Amniotic stem cell (primary cell): ENCODE measurements around the gene PRR16.
"Not testable (repeated sequence)": the region's sequence is repeated elsewhere in the genome, so short reads cannot be mapped to it uniquely, and the experiment has no call there.

Source experiments
- DNase-seq: peaks from one replicate; lab custom pipeline; 2025; lab: John Stamatoyannopoulos, UW

The PRR16 gene

GRCh38 chr5:120655828-120656435, 191.8 kb downstream of the PRR16 start:
- no peak for DNase-seq

DNA sequence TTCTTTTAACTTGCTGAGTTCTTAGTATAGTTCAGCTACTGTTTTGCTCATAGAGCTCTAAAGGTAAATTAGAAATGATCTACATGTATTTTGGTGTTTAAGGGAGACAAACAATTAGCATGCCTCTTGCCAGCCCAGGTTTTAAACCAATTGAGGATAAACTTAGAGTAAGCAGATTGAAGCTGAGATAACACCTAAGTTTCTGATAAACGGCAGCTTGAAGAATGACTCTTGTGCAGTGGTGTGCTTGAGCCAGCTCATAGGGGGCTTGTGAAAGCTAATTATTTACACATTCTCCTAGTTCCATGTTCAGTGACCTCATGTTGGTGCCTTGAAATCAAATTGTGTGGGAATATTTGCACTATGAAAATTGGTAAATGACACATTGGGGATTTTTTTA, 193.0 kb downstream of the PRR16 start:
- DNase-seq: no peak

- no peak for DNase-seq
Measured at GRCh38 chr5:120677481-120677880, 213.4 kb downstream of the PRR16 start.

- no peak for DNase-seq
Measured at GRCh38 chr5:120678279-120678678, 214.2 kb downstream of the PRR16 start.

DNA sequence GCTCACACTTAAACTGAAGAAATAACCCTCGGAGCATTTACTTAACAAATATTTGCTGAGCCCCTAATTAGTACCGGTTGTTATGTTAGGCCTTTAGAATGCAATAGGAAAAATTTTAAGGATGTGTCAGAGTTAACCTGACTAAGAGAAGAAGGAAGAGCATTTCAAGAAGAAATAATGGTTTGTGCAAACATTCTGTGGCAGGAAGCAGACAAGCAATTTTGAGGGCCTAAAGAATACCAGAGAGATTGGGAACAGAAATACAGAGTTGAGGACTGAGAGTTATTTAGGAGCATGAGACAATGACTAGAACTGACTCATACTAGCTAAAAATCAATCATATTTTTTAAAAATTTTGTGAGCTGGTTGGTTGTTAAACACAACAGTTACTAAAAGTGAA, 218.8 kb downstream of the PRR16 start:
- DNase-seq: peak; percentile 33

GRCh38 chr5:120683580-120683979, 219.5 kb downstream of the PRR16 start:
- DNase-seq: no peak

DNA sequence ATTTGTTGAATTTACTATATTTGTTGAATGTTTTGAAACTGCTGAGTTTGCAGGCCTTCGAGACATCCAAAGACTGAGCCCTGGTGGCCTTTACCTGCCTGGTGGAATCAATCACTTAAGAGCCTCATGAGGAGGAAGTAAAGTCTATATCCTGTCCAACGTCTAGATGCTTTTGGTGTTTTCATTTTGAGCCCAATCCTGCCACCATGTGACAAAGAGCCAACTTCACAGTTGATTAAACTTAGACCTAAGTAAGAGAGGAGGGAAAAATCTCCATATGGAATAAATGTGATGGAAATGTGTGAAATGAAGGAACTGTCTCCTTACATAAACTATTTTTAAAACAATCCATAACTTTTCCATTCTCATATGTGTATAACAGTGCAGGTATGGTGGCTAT, 220.1 kb downstream of the PRR16 start:
- no peak for DNase-seq

GRCh38 chr5:120684749-120685415, 220.8 kb downstream of the PRR16 start:
- no peak for DNase-seq

DNA sequence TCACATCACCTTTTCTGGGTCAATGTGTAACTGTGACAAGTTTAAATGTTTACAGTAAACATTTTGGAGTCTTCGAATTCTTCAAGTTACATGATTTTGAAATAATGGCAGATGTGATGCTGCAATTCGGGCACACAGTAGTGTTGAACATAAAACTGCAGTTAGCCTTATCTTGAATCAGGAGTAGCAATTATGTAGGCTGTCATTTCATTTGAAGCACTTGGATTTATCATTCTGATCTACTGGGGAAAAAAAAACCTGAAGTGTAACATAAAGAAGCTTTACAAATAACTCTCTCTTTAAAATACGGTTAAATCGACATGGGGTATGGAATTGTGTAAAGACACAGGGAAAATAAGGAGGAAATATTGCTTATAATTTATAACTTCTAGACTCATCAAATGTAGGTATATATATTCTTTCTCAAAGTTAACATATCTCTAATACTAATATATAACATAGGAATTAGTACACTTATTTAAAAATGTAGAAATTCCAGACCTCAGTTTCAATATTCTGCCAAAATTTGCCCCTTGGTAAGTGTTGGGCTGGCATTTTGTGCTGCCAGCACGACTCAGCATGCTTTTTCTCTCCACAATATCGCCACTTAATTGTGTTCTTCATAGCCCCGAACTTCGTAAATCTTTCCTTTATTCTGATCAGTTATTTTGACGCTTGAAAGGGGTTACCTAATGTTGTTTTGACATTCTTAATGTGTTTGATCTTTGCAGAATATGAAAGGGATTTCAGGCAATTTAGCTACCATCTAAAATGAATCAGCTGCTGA, 226.7 kb downstream of the PRR16 start:
- DNase-seq: no peak

- no peak for DNase-seq
Measured at GRCh38 chr5:120692325-120692724, 228.2 kb downstream of the PRR16 start.

DNA sequence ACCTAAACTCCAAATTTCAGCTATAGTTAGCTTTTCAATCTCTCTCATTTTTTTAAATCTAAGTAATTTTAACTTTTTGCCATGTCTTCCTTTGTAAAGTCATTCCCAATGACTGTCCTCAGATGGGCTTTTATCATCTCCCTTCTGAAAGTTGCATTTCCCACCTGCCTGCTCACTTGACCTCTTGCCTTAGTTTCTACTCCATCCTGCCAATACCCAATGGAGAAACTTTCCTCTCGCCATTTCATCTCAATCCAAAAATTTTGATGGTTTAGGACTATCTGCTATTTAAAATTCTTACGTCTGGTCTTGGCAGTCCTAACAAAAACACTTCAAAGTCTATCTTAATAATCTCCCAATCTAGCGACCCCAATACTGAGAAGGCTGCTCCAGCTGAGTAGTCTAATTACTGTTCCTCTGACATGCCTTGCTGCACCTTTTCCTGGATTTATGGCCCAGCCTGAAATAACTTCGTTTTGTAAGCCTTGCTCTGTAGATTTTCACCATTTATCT, 231.3 kb downstream of the PRR16 start:
- DNase-seq: no peak

DNA sequence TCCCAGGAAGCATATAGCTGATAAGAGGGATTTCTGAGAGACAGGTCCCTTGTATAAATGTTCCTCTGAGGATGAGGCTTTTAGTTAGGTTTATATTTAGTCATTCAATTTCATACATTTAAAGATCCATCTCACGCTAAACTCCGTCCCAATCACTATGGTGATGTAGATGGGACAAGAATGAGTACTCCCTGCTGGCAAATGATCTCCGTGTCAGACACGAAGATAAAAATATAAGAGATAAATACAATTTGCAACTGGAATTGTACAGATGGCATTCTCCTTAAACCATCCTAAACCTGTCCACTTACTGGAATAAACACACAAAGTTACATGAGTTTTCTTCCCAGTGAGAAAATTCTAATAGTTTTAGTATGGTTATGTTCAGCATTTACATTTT, 233.0 kb downstream of the PRR16 start:
- DNase-seq: no peak

DNA sequence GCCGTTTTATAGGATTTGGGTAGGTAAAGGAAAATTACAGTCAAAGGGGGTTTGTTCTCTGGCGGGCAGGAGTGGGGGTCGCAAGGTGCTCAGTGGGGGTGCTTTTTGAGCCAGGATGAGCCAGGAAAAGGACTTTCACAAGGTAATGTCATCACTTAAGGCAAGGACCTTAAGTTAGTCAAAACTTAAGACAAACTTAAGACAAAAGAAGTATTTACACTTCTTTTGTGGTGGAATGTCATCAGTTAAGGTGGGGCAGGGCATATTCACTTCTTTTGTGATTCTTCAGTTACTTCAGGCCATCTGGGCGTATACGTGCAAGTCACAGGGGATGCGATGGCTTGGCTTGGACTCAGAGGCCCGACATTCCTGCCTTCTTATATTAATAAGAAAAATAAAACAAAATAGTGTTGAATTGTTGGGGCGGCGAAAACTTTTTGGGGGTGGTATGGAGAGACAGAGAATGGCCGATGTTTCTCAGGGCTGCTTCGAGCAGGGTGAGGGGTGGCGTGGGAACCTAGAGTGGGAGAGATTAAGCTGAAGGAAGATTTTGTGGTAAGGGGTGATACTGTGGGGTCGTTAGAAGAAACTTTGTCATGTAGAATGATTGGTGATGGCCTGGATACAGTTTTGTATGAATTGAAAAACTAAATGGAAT, 233.7 kb downstream of the PRR16 start:
- not testable (repeated sequence) for DNase-seq

GRCh38 chr5:120700653-120701052, 236.6 kb downstream of the PRR16 start:
- not testable (repeated sequence) for DNase-seq

- not testable (repeated sequence) for DNase-seq
Measured at GRCh38 chr5:120702817-120703538, 238.9 kb downstream of the PRR16 start.

DNA sequence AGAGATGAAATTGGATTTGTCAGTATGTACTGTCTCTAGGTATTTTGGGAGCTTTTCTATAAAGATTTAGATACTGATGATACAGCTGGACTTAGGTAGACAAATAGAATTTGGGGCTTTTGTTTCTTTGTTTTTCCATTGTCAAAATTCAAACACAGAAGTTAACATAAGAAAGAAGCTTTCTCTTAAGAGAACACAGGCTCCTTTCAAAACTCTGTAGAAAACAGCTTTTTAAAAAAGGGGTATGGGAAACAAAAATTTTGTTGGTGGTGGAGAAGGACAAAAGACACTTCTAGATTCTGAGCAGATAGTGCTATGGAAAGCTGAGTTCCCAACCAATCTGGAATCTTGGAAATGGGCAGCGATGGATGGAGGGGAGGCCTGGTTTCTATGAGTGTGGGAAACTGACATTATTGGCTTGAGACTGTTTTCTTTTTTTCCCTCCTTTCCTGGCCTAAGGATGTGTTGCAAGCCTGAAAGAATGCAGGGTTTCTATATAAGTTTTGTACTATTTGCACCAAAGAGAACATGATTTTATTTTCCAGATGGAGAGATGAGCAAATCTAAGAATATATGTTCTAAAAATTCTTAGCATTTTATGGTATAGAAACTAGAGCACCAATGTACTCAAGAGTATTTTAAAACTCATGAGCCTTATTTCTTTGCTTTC, 240.0 kb downstream of the PRR16 start:
- DNase-seq: no peak

DNA sequence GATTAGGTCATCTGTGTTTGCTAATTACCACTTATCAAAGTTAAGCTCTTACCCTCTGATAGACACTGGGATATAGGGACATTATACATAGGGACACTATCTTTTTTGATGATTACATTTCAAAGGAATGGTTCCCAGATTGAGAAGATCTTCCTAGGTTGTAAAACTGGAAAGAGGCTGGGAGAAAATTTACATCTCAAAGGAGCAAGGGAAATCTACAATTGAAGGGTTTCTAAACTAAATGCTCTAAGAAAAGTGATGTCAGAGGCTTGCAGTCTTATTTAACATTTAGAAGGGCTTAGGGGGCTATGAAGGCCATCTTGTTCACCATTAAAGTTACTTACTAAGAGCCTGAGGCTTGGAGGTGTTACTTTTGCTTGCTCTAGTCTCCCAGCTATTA, 242.8 kb downstream of the PRR16 start:
- no peak for DNase-seq

- no peak for DNase-seq
Measured at GRCh38 chr5:120717381-120717780, 253.3 kb downstream of the PRR16 start.

DNA sequence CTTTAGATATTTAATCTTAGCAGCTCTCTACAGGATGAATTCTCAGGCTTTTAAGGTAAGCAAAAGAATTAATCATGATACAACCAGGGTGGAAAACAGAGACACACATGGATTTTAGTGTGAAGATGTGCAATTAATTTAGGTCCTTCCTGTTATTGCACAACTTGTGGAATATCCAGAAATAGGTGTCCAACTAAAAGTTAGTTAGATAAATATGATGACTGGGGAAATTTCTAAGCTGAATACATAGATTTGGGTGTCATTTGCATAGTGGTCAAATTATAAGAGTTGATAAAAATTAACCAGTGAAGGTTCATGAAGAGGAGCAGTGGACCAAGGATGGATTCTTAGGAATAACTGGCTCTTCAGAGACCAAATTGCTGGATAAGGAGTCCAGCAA, 266.1 kb downstream of the PRR16 start:
- no peak for DNase-seq

GRCh38 chr5:120734033-120734432, 269.9 kb downstream of the PRR16 start:
- DNase-seq: no peak

- no peak for DNase-seq
Measured at GRCh38 chr5:120735076-120735475, 271.0 kb downstream of the PRR16 start.
